Lung microvascular endothelial cell (primary cell): ENCODE measurements around the gene UBE2QL1. TPM values are rescaled to one million over a fixed set of nuclear protein-coding genes. Genes with fewer than 3 reads are reported as not detected.

Experiments
- DNase-seq, 2 donors: peaks; one replicate each; pipeline versions ENCODE4 v3.0.0 to v3.0.0-alpha.2; 2010; ENCODE audit warnings: low read depth in 2 of 2
- total RNA-seq: library from RNA; depleted of rRNA; stranded (reverse); fragments of >200 nt; gene quantifications from 2 replicates; pipeline ENCODE4 v1.2.1, GENCODE V29; 2014

The UBE2QL1 gene
- total RNA-seq, 1 donor from 2014 or later = 0.20 TPM

DNA sequence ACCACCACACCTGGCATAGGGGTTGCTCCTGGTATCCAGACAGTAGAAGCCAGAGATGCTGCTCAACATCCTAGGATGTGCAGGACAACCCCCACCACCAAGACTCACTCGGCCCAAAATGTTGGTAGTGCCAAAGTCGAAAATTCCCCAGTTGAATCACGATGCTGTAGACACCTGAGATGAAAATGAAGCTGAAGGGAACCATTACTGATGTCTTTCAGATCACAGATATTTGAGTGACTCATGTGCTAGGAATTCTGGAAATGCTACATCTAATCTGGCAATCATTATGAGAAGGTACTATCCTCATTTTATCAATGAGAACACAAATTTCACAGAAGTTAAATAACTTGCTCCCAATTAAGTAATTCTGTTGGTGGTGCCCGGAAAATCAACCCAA, 21.0 kb upstream of the UBE2QL1 start:
- DNase-seq = no peak

DNA sequence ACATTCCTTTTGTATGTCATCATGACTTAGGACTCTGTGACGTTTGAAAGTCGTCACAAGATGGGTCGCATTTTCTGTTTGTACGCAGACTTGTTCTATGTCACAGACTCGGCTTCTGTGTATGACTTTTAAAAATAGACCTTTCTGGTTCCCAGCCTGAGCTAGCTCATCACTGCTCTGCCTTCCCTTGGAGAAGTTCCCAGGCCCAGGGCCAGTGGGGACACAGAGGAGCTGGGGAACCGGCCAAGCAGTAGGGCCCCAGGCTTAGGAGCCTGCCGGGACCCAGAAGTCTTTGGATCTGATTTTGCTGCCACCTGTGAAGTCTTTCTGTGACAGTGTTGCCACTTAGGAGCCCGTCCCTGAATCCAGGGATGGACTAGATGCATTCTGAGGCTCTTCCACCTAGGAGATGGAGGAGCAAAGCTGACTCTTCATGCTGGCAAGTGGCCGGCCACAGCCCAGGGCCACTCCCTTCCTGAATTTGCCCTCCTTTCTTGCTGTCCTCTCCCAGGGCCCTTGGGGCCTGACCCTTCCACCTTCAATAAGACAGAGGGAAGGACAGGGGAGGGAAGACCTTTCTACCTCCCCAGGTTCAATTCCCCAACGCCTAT, 18.1 kb upstream of the UBE2QL1 start:
- no peak for DNase-seq

DNA sequence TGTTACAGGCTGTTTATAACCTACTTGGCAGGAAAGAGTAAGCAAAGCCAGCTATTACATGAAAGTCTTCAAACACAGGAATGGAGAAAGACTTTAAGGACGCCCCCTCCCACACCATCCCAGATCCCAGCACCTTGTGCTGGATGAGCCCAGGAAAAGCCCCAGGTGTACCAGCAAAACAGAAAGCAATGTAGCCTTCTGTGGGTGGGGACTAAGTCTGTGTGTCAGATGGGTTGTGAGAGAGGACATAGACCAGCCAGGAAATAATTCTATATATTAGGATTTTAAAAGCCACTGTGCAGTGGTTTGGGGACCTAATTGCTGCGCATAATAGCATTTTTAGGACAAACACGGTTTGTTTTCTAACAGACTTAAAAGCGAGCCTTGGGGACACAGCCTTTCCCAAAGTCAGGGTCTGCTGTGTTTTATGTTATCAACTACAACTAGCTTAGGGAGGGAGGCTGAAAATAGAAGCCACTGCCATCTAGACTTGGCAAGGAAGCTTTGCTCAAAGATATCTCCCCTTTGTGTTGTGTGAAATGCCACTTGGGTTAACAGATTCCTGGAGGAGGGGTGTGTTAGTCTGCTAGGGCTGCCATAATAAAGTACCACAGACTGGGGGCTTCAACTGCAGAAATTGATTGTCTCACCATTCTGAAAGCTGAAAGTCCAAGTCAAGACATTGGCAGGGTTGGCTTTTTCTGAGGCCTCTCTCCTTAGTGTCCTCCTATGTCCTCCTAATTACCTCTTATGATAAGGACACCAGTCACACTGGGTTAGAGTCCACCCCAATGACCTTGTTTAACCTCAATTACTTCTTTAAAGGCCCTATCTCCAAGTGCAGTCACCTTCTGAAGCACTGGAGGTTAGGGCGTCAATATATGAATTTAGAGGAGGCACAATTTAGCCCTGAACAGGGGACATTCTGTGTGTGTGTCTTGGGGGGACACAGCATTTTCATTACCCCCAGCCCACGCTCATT, 17.2 kb upstream of the UBE2QL1 start:
- DNase-seq = no peak

- DNase-seq = no peak
Observed at GRCh38 chr5:6432206-6432605, 16.5 kb upstream of the UBE2QL1 start.

DNA sequence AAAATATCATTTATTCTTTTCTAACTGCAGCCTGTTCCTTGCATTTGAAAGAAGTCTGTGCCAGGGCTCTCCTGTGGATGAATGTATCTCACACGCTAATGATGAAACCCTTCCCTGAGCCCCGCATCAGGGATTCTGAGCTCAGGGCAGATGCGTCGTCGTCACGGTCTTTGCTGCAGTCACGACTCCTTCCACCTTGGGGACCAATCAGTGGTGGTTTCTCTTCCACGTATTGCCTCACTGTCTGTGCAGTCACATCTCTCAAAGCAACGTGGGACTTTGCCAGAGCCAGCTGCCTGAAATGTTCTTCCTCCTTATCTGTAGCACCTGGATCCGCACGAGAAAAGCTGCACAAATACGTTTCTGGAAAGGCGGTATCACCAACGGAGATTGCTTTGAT, 13.9 kb upstream of the UBE2QL1 start:
- no peak for DNase-seq

DNA sequence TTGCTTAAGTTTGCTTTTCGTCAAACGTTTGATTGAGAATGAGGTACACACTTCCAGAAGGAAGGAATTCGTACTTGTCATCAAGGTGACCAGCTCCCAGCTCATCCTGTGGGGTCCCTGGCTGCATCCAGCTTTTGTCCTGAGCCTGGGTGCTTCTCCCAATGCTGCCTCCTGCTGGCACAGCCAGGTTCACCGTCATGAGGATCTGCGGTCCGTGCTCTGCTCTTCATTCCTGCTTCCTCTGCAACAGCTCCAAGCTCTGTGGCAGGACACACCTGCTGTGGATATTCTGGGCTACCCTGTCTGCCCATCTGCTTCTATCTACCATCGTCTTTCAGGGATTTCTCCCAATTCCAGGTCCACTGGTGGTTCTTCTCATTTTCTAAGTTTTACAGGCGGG, 13.3 kb upstream of the UBE2QL1 start:
- peak; percentile 41 to 80 for DNase-seq

GRCh38 chr5:6436715-6437331, 11.8 kb upstream of the UBE2QL1 start:
- no peak for DNase-seq

- no peak for DNase-seq
Observed at GRCh38 chr5:6439588-6440550, 8.8 kb upstream of the UBE2QL1 start.

DNA sequence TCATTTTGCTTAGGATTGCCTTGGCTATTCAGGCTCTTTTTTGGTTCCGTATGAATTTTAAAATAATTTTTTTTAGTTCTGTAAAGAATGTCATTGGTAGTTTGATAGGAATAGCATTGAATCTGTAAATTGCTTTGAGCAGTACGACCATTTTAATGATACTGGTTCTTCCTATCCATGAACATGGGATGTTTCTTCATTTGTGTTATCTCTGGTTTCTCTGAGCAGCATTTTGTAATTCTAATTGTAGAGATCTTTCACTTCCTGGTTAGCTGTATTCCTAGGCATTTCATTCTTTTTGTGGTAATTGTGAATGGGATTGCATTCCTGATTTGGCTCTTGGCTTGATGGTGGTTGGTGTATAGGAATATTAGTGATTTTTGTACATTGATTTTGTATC, 6.3 kb upstream of the UBE2QL1 start:
- DNase-seq = no peak

- no peak for DNase-seq
Observed at GRCh38 chr5:6443326-6443725, 5.3 kb upstream of the UBE2QL1 start.

DNA sequence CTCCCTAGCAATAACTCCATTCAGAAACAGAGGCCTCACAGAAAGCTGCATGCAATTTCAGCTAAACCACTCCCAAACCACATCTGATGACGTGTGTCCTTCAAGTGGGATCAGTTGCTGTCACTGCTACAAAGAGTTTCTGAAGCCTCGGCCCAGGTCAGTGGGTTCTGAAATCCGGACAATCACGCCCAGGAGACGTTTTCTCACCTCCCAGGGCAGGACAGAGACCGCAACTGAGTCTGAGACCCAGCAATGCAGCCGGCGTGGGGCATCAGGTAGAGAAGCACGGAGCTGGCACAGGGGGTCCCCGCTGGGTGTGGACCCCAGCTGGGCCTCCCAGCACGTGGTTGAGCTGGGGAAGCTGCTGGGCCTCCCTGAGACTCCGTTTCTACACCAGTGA, 2.6 kb upstream of the UBE2QL1 start:
- DNase-seq = no peak

DNA sequence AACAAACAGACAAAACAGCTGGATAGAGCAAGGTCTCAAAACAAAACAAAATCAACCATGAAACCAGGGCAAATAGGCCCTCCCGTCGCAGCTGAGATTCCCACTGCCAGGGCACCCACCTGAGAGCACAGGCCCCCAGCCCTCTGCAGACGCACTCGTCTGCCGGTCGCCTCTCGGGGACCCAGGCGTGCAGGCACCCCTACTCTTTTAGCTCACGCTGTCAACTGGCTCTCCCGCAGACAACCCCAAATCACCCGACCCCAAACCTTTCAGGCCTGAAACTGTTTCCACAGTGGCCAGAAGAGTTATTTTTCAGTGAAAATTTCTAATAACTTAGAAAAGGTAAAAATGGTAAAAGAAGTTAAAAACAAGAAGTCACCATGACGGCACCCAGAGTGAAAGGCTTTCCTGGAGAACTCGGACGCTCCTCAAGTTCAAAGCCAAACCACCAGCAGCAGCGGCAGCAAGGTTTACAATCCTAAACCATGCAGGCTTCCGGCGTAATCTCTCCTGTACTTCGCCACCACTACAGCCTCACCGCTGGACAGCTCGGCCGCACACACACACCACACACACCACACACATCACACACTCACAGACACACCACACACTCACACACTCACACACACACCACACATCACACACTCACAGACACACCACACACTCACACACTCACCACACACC, 1.9 kb upstream of the UBE2QL1 start:
- no peak for DNase-seq

DNA sequence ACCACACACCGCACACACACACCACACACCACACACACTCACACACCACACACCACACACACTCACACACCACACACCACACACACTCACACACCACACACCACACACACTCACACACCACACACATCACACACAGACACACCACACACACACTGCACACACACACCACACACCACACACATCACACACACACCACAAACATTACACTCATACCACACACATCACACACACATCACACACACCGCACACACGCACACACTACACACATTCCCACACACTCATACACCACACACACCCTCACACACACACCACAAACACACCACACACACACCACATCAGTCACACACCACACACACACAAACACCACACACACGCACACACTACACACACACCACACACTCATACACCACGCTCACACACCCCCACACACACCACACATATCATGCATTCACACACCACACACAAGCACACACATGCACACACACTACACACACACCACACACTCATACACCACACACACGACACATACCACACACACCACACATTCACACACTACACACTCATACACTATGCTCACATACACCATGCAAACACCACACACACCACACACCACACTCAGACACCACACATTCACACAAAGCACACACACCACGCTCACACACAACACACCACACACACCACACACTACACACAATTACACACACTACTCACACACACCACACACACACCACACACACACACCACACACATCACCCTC, 1.1 kb upstream of the UBE2QL1 start:
- DNase-seq = no peak

DNA sequence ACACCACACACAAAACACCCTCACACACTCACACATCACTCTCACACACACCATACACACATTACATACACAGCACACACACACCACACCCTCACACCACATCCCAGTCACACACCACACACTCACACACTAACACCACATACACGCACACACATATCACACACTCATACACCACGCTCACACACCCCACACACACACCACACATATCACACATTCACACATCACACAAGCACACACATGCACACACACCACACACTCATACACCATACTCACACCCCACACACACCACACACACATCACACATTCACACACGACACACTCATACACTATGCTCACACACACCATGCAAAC, 543 bp upstream of the UBE2QL1 start:
- DNase-seq = no peak

DNA sequence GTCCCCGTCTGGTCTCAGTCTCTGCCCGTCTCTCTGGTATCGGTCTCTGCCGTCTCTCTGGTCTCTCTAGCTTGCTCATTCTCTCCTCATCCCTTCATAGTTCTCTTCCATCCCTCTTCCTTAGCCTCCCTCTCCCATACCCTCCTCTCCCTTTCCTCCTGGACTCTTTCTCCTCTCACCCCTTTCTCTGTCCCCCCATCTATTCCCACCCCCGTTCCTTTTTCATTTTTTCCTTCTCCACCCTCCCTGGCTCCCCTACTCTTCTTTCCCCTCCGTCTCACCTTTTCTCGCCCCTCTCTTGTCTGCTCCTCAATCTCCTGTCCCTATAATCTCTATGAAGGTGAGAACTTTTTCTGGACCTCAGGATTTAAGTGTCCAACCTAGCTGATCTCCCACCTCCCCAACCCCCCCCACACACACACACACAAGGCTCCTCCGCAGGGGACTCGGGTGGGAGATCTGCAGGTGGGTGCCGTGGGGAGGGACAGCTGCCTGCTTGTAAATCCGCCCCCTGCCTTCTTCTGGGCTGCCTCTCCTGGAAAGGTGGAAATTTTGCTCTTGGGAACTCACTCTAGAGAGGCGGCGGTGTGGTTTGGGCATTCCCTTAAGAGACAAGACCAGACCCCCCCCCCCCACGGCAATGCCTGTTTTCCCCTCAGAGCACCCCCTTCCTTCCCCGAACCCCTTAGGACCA, 953 bp downstream of the UBE2QL1 start:
- DNase-seq = no peak

DNA sequence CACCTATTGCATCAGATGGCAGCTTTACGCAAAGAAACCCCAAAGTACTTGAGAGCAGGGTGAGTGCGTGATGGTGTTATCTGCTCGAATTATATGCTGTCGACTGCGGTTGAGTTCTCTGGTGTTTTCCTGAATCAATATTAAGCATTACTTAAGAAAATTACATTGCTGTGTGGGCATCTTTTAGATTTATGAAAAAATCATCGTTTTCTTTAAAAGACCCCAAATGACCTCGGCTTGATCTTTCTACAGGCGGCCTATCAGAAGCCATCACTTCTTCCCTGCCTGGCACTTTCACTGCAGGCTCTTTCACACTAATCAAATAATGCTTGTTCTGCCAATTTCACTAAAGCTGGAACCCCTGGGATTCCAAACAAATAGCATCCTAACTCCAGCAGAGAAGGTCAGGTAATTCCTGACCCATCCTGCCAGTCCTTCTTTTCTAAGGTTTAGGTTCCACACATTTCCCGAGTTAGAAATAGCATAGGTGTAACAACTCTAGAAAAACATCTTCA, 1.7 kb downstream of the UBE2QL1 start:
- DNase-seq = no peak

DNA sequence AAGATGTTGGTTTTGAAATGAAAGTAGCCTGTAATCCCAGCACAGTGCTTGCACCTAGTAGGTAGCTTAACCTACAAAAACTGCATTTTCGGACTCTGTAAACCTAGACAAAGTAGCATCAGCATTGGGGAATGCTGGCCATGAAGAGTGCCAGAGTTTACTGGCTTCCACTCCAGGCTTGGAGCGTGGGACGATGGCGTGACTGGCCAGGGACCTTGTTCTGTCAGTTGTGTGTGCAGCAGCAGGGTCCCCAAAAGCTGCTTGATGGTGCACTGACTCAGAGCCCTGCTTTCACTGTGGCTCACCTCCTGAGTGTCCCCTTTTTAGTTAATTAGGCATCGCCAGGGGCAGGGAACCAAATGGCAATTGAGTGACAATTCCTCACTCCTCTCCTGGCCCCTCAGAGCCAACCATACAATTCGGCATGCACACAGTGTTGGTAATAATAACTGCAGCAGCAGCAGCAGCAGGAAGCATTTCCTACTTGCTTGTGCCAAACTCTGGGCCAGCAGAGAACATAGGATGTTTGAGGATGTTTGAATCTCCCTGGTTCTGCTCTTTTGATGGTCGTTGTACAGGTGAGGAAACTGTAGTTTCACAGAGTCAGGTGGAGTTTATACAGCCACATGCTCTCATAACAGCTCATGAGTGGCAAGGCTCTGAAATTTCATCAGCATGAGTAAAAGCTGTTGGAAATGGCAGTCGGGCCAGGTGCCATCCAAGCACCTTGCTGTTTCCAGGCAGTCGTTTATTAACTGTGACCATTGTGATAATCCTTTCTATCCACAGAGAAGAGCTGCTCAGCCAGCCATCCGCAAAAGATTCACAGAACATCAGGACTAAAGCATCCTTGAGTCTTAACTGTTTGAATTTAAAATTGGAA, 4.2 kb downstream of the UBE2QL1 start:
- DNase-seq = no peak

DNA sequence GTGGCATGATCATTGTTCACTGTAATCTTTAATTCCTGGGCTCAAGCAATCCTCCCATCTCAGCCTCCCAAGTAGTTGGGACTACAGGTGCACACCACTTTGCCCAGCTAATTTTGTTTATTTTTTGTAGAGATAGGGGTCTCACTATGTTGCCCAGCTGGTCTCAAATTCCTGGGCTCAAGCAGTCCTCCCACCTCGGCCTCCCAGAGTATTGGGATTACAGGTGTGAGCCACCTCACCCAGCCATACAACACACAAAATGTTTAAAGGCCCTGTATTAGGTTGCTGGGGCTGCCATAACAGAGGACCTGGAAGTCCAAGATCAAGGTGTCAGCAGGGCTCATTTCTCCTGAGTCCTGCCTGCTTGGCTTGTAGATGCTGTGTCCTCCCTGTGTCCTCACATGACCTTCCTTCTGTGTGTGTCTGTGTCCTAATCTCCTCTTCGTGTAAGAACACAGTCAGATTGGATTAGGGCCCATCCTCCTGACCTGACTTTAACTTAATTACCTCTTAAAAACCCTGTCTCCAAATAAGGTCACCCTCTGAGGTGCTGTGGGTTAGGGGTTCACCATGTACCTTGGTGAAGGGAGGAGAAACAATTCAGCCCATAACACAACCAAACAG, 5.4 kb downstream of the UBE2QL1 start:
- no peak for DNase-seq
